Right renal cortex interstitium (tissue), 3 donors: ENCODE results near the gene OPCML. TPM values are rescaled to one million over a fixed set of nuclear protein-coding genes. Genes with fewer than 3 reads are reported as not detected.

Experiments
- DNase-seq, 3 donors: peaks; one replicate each; pipeline ENCODE4 v3.0.0-alpha.2; 2013; ENCODE audit warnings: low read depth in 3 of 3, low spot score in 2 of 3
- polyA plus RNA-seq, 3 donors: library from polyadenylated mRNA; unstranded; fragments of 120-200 nt; gene quantifications; one replicate each; pipeline ENCODE4 v1.2.1, GENCODE V29; 2013; ENCODE audit not compliant: insufficient read length in 3 of 3

The OPCML gene
- polyA plus RNA-seq, 3 donors, result 14.1 to 19.4 (median 19.1) TPM

GRCh38 chr11:132719684-132720083 is 812.6 kb downstream of the OPCML start:
- no peak for DNase-seq

GRCh38 chr11:132718711-132719671 is 813.3 kb downstream of the OPCML start:
- no peak for DNase-seq

- no peak for DNase-seq
Measured at GRCh38 chr11:132717824-132718223, 814.5 kb downstream of the OPCML start.

GRCh38 chr11:132716037-132716436 is 816.3 kb downstream of the OPCML start:
- no peak for DNase-seq

GRCh38 chr11:132714859-132715440 is 817.4 kb downstream of the OPCML start:
- DNase-seq, result no peak

GRCh38 chr11:132712466-132712865 is 819.8 kb downstream of the OPCML start:
- no peak for DNase-seq

GRCh38 chr11:132704781-132705375 is 827.4 kb downstream of the OPCML start:
- no peak for DNase-seq

- DNase-seq, result no peak
Measured at GRCh38 chr11:132692891-132693290, 839.4 kb downstream of the OPCML start.

- DNase-seq, result no peak
Measured at GRCh38 chr11:132691848-132692550, 840.3 kb downstream of the OPCML start.

GRCh38 chr11:132686886-132687285 is 845.4 kb downstream of the OPCML start:
- no peak for DNase-seq

- DNase-seq, result no peak
Measured at GRCh38 chr11:132685174-132685611, 847.1 kb downstream of the OPCML start.

- no peak for DNase-seq
Measured at GRCh38 chr11:132683602-132684001, 848.7 kb downstream of the OPCML start.

- DNase-seq, result no peak
Measured at GRCh38 chr11:132681971-132682370, 850.3 kb downstream of the OPCML start.

GRCh38 chr11:132680584-132680983 is 851.7 kb downstream of the OPCML start:
- no peak for DNase-seq

GRCh38 chr11:132674151-132674550 is 858.1 kb downstream of the OPCML start:
- no peak for DNase-seq

GRCh38 chr11:132671851-132672370 is 860.4 kb downstream of the OPCML start:
- no peak for DNase-seq

GRCh38 chr11:132670921-132671675 is 861.2 kb downstream of the OPCML start:
- no peak for DNase-seq

GRCh38 chr11:132669949-132670348 is 862.4 kb downstream of the OPCML start:
- no peak for DNase-seq

GRCh38 chr11:132665205-132665604 is 867.1 kb downstream of the OPCML start:
- no peak for DNase-seq

- DNase-seq, result no peak
Measured at GRCh38 chr11:132658696-132659095, 873.6 kb downstream of the OPCML start.
